ENCODE data around the gene DUS3L. TPM values are rescaled to one million over a fixed set of nuclear protein-coding genes. Genes with fewer than 3 reads are reported as not detected.

DUS3L gene
- total RNA-seq, 1 donor from 2014 or later = 35.1 TPM

DNA sequence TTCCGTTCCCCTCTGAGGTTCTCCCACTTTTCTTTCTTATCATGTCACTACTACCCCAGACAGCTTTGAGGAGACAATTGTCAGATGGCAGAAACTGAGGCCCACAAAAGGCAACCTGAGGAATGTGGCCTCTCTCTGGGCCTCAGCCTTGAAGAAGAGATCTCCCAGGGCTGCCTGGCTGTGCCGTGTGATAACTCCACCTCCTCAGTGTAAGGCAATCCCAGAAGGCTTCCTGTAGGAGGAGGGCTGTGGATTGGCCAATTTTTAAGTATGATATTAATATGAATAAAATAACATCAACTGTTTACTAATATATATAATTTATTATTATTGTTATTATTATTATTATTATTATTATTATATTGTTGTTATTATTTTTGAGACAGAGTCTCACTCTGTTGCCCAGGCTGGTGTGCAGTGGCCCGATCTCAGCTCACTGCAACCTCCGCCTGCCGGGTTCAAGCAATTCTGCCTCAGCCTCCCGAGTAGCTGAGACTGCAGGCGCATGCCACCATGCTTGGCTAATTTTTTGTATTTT lies 4.5 kb upstream of the DUS3L start:
- no peak for DNase-seq (ENCODE audit: low read depth)
- TF ChIP-seq, protein P1, sequence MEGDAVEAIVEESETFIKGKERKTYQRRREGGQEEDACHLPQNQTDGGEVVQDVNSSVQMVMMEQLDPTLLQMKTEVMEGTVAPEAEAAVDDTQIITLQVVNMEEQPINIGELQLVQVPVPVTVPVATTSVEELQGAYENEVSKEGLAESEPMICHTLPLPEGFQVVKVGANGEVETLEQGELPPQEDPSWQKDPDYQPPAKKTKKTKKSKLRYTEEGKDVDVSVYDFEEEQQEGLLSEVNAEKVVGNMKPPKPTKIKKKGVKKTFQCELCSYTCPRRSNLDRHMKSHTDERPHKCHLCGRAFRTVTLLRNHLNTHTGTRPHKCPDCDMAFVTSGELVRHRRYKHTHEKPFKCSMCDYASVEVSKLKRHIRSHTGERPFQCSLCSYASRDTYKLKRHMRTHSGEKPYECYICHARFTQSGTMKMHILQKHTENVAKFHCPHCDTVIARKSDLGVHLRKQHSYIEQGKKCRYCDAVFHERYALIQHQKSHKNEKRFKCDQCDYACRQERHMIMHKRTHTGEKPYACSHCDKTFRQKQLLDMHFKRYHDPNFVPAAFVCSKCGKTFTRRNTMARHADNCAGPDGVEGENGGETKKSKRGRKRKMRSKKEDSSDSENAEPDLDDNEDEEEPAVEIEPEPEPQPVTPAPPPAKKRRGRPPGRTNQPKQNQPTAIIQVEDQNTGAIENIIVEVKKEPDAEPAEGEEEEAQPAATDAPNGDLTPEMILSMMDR (conservative IDR thresholded peaks at IDR 0.05; ENCODE audit: low read depth, low read length) = no peak
- no peak overlapping the region for H3K4me3 ChIP-seq (ENCODE audit: low read depth, low read length)

DNA sequence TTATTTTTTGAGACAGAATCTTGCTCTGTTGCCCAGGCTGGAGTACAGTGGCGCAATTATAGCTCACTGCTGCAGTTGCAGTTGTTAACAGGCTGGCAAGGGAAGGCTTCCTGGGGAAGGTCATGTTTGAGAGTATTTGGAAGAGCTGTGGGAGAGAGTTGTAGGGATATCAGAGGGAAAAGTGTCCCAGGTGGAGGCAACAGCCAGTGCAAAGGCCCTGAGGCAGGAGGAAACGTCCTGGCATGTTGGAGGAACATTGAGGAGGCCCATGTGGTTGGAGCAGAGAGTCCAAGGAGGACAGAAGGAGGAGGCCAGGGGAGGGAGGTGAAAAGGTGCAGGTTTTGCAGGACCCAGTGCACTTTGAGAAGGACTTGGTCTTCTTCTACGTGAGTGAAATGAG lies 2.2 kb upstream of the DUS3L start:
- no peak overlapping the region for H3K4me3 ChIP-seq (ENCODE audit: low read depth, low read length)
- TF ChIP-seq, protein P1 (conservative IDR thresholded peaks at IDR 0.05; ENCODE audit: low read depth, low read length) = no peak

GRCh38 chr19:5792224-5792623 lies 1.3 kb upstream of the DUS3L start:
- TF ChIP-seq, protein P1 (conservative IDR thresholded peaks at IDR 0.05; ENCODE audit: low read depth, low read length) = no peak
- DNase-seq (ENCODE audit: low read depth) = no peak
- no peak overlapping the region for H3K4me3 ChIP-seq (ENCODE audit: low read depth, low read length)

More for the DNA sequence above, 2.2 kb upstream of the DUS3L start:
- DNase-seq (ENCODE audit: low read depth) = no peak

DNA sequence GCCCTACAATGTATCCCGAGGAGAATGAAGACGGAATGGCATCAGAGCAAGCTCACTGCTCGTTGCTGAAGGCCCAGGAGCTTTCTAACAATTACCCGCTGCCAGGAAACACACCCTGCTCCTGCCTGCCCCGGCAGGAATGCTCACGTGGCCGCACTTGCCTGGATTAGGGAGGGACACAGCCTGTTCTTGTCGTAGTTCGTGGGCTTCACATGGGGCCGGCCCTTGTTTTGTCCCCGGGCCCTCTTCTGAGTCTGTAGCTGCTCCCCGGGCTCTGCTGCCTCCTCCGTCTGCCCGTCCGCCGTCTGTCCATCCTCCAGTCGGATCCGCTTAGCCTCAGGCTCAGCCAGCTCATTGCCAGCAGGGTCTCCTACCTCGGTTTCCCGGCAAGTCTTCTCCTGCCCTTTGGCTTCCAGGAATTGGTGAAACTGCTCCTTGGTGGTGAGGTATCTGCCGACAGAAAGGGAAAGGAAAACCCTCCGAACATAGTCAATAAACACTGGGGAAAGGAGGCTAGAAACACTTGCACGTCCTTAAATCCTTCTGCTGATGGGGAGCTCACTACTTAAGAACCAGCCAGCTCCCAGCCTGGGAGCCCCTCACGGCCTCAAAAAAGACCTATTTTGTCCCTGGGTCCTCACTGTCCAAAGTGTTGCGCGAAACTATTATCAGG lies 941 bp downstream of the DUS3L start:
- TF ChIP-seq, protein P1 (conservative IDR thresholded peaks at IDR 0.05; ENCODE audit: low read depth, low read length) = no peak
- H3K4me3 ChIP-seq (ENCODE audit: low read depth, low read length) = peak overlapping the region; percentile 81
- DNase-seq (ENCODE audit: low read depth) = no peak

GRCh38 chr19:5789351-5789761 lies 1.6 kb downstream of the DUS3L start:
- TF ChIP-seq, protein P1 (conservative IDR thresholded peaks at IDR 0.05; ENCODE audit: low read depth, low read length) = no peak
- DNase-seq (ENCODE audit: low read depth) = no peak
- no peak overlapping the region for H3K4me3 ChIP-seq (ENCODE audit: low read depth, low read length)

DNA sequence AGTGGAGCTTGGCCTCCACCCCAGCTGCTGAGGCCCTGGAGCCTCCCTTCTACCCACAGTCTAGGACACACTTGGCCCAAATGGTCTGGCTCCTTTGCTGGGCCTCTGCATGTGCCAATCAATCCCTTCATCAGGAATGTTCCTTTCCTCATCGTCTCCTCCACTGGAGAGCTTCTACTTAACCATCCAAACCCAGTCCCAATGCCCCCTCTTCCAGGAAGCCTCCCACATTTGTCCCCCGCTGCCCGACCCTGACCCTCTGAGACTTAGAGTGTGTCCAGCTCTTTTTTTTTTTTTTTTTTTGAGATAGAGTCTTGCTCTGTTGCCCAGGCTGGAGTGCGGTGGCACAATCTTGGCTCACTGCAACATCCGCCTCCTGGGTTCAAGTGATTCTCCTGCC lies 2.5 kb downstream of the DUS3L start:
- TF ChIP-seq, protein P1 (conservative IDR thresholded peaks at IDR 0.05; ENCODE audit: low read depth, low read length) = no peak
- no peak for DNase-seq (ENCODE audit: low read depth)
- no peak overlapping the region for H3K4me3 ChIP-seq (ENCODE audit: low read depth, low read length)
